RPMI8226 (cell line): Measurements from ENCODE around the gene KRTAP6-3.

ENCODE experiments used
- DNase-seq: peaks from one replicate; pipeline ENCODE4 v3.0.0-alpha.2; 2015

The KRTAP6-3 gene

GRCh38 chr21:30625449-30626165, 33.4 kb downstream of the KRTAP6-3 start:
- no peak for DNase-seq

- no peak for DNase-seq
Observed at GRCh38 chr21:30628109-30628508, 35.9 kb downstream of the KRTAP6-3 start.

DNA sequence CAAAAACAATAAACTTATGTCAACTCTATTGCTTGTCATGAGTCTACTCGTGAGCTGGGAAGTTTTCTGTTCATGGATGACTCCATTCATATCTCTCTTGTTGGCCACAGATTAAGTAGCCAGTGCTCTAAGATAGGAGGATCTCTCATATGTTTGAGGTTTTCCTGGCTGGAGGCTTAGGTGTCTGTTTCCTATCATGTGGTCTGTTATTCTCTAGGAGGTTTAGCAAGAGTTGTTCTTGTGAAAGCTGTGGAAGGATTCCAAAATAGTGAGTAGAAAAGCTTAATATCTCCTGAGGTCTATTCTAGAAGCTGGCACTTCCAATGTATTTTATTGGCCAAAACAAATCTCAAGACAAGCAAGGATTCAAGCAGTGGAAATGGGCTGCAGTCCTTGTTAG, 37.0 kb downstream of the KRTAP6-3 start:
- DNase-seq: no peak

- DNase-seq: no peak
Observed at GRCh38 chr21:30634906-30635305, 42.7 kb downstream of the KRTAP6-3 start, which contains the start of gene KRTAP20-2. Gene KRTAP20-2 (plus strand): TSS chr21:30635206. CDS start chr21:30635264, 58 bp downstream.

DNA sequence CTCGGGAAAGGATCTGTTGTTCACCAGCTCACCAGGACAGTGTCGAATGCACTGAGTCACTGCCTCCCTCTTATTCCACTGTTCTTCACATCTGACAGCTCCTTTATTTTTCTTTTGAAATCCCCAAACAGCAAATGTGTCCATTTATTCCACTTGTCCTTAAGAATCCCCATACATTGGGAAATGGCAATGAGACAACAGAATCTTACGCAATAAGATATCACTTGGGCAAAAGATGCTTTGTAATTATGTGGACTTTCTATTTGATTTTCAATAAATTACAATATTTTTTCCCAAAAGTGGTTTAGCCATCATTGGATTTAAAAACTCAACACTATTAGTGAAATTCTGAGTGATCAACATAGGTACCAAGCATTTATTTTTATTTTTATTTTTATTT, 46.4 kb downstream of the KRTAP6-3 start:
- no peak for DNase-seq

DNA sequence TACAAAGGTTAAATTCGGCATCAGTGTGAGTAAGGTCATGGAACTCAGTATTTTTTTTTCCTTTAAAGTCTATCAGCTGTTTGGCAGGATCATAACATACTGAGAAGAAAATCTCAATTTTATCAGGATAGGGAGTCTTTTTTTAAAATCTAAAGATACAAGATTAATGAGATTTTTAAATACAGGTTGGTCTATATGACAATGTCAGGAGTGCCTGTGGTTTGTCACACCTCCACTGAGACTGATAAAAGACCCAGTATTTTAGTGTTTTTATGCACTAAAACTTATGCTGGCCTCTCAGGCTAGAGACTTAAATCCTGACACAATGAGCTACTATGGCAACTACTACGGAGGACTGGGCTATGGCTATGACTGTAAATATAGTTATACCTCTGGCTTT, 50.3 kb downstream of the KRTAP6-3 start, which contains the start of gene KRTAP20-3:
KRTAP20-3 (plus strand) TSS at position 301 of the 400 bp plus-strand sequence.
- no peak for DNase-seq
